K562 (cell line): Measurements from ENCODE around the gene SYNGR1. TPM values are rescaled to one million over a fixed set of nuclear protein-coding genes. Genes with fewer than 3 reads are reported as not detected.

Experiments used
- AFF4 ChIP-seq: sonication (generic); formaldehyde crosslinking; IDR thresholded peaks from 2 replicates; pipeline ENCODE4 v1.8.0; 2023; ENCODE audit warnings: mild to moderate bottlenecking, missing genetic modification reagents
- BRCA1 ChIP-seq, 2 experiments: fragments of 450-650 bp in 1 of 2; sonication (generic) in 1 of 2; formaldehyde crosslinking in 1 of 2; IDR thresholded peaks; 2 replicates each; pipeline versions ENCODE4 v1.5.0 to v1.6.1; 2017 to 2020; ENCODE audit warnings: mild to moderate bottlenecking in 1 of 2, missing genetic modification reagents in 1 of 2
- CTCFL ChIP-seq: IDR thresholded peaks from 2 replicates; pipeline ENCODE4 v1.6.1; 2011; ENCODE audit warnings: borderline replicate concordance, low read depth, mild to moderate bottlenecking, moderate library complexity, low read length; ENCODE audit not compliant: insufficient read depth, poor library complexity, severe bottlenecking
- FIP1L1 ChIP-seq: fragments of 200-400 bp; formaldehyde crosslinking; IDR thresholded peaks from 2 replicates; pipeline ENCODE4 v1.6.1; 2018; ENCODE audit warnings: mild to moderate bottlenecking, low read depth, low read length; ENCODE audit not compliant: poor library complexity, severe bottlenecking
- FOXP1 ChIP-seq: sonication (generic); formaldehyde crosslinking; IDR thresholded peaks from 2 replicates; pipeline ENCODE4 v1.8.0; 2022; ENCODE audit warnings: mild to moderate bottlenecking, missing genetic modification reagents
- JUND ChIP-seq, 2 experiments: IDR thresholded peaks; 2 replicates in 1 of 2; 3 replicates in 1 of 2; pipeline ENCODE4 v1.6.1; 2011; ENCODE audit warnings: borderline replicate concordance in 2 of 2, low read depth in 2 of 2, low read length in 2 of 2, improper control_type of control experiment in 1 of 2, missing biosample characterization in 1 of 2, missing genetic modification characterization in 1 of 2, missing genetic modification reagents in 1 of 2
- RBM25 ChIP-seq: fragments of 200-400 bp; formaldehyde crosslinking; IDR thresholded peaks from 2 replicates; pipeline ENCODE4 v1.6.1; 2018; ENCODE audit warnings: low read length, low read depth, moderate library complexity; ENCODE audit not compliant: severe bottlenecking
- SMARCB1 ChIP-seq: IDR thresholded peaks from 2 replicates; pipeline ENCODE4 v1.6.1; 2011; ENCODE audit warnings: improper control_type of control experiment, low read depth; ENCODE audit not compliant: insufficient read length
- TCF15 ChIP-seq: fragments of 250-450 bp; sonication (Bioruptor Pico); IDR thresholded peaks from 2 replicates; pipeline ENCODE4 v1.8.0; 2022; ENCODE audit warnings: moderate library complexity, mild to moderate bottlenecking, inconsistent platforms
- TCFL5 ChIP-seq: fragments of 250-450 bp; sonication (Bioruptor Pico); conservative IDR thresholded peaks from 2 replicates; pipeline ENCODE4 v1.6.1; 2021; ENCODE audit warnings: mild to moderate bottlenecking, moderate library complexity, matching md5 sums
- THRAP3 ChIP-seq: fragments of 450-650 bp; IDR thresholded peaks from 2 replicates; pipeline ENCODE4 v1.6.1; 2016; ENCODE audit warnings: mild to moderate bottlenecking, inconsistent platforms, borderline replicate concordance
- WHSC1 ChIP-seq: IDR thresholded peaks from one replicate; pipeline ENCODE4 v1.6.1; 2012; ENCODE audit warnings: low read length, control low read depth, inconsistent platforms
- ZBTB26 ChIP-seq: fragments of 450-650 bp; formaldehyde crosslinking; IDR thresholded peaks from 2 replicates; pipeline ENCODE4 v1.4.0; 2022; ENCODE audit warnings: missing genetic modification characterization
- ZNF384 ChIP-seq: IDR thresholded peaks from 2 replicates; pipeline ENCODE4 v1.6.1; 2012; ENCODE audit warnings: low read depth, low read length, improper control_type of control experiment
- polyA plus RNA-seq, 8 experiments: library from polyadenylated mRNA; depleted of rRNA in 4 of 8; stranded (reverse) in 5 of 8; unstranded in 3 of 8; fragments of >200 nt; fragmentation: Nextera tagmentation in 2 of 8; fragmentation: Illumina TruSeq in 1 of 8; extraction: Ambion mirVana in 2 of 8; extraction: Trizol in 1 of 8; gene quantifications; 2 replicates each; pipeline versions ENCODE4 v1.2.1 to v1.2.3, GENCODE V29; 2011 to 2014; ENCODE audit warnings: inconsistent platforms in 1 of 8, missing spikeins in 1 of 8
- total RNA-seq, 7 experiments: library from RNA; depleted of rRNA in 6 of 7; stranded (reverse); fragments of >200 nt in 6 of 7; fragmentation: Illumina TruSeq in 2 of 7; extraction: Trizol in 2 of 7; gene quantifications; 2 replicates each; pipeline versions ENCODE4 v1.2.1 to v1.2.3, GENCODE V29; 2011 to 2021; ENCODE audit warnings: low replicate concordance in 1 of 7

The SYNGR1 gene
- total and polyA plus RNA-seq, 9 of the 15 experiments (the other 6 are each of a cell fraction or from before 2014, with no cell fraction given) = 1.8 to 15.9 (median 5.5) TPM

GRCh38 chr22:39316440-39317083 is 33.2 kb upstream of the SYNGR1 start (continued):
- peak; percentile 61; the same call in 1 of the 2 replicates for TF ChIP-seq AFF4
- no peak for TF ChIP-seq ZBTB26 (CRISPR knock-in tag)
- no peak for TF ChIP-seq FOXP1 (CRISPR knock-in tag)
- no peak for TF ChIP-seq FIP1L1
- TF ChIP-seq ZNF384 = no peak
- no peak for TF ChIP-seq TCF15 (CRISPR knock-in tag)
- no peak for TF ChIP-seq RBM25
- no peak for TF ChIP-seq SMARCB1
- peak; percentile 53 for TF ChIP-seq CTCFL
- no peak for TF ChIP-seq WHSC1
- TF ChIP-seq JUND (IDR thresholded peaks at IDR 0.05; ENCODE audit: borderline replicate concordance, low read depth, low read length) = peak; percentile 90
- peak; percentile 78; the same call in 1 of the 3 replicates for TF ChIP-seq JUND (tag; IDR thresholded peaks at IDR 0.05; ENCODE audit: borderline replicate concordance, low read depth, low read length)
- TF ChIP-seq TCFL5 (CRISPR knock-in tag) = no peak
- TF ChIP-seq BRCA1 (IDR thresholded peaks at IDR 0.05) = no peak
- no peak for TF ChIP-seq BRCA1 (CRISPR knock-in tag; IDR thresholded peaks at IDR 0.05)
- no peak for TF ChIP-seq THRAP3
